GM21723 (cell line): ENCODE measurements around the gene LRRC70.

Experiments
- ATAC-seq: cut with Tn5 transposase; IDR thresholded peaks from one replicate; pipeline ENCODE4 v1.9.1; 2021; ENCODE audit warnings: mild to moderate bottlenecking, moderate library complexity; ENCODE audit not compliant: unreplicated experiment

Gene LRRC70

GRCh38 chr5:62575066-62575465 lies 3.6 kb upstream of the LRRC70 start:
- ATAC-seq: no peak

- ATAC-seq: no peak
Measured at GRCh38 chr5:62575489-62575888, 3.1 kb upstream of the LRRC70 start.

GRCh38 chr5:62576570-62577170 lies 1.9 kb upstream of the LRRC70 start:
- no peak for ATAC-seq

GRCh38 chr5:62577488-62577887 lies 1.1 kb upstream of the LRRC70 start:
- no peak for ATAC-seq

GRCh38 chr5:62579761-62580160 lies 1.1 kb downstream of the LRRC70 start:
- ATAC-seq: no peak

- ATAC-seq: no peak
Measured at GRCh38 chr5:62581836-62582597, 3.4 kb downstream of the LRRC70 start.

- ATAC-seq: no peak
Measured at GRCh38 chr5:62584391-62584790, 5.8 kb downstream of the LRRC70 start.

- no peak for ATAC-seq
Measured at GRCh38 chr5:62585306-62585705, 6.7 kb downstream of the LRRC70 start.

- no peak for ATAC-seq
Measured at GRCh38 chr5:62585751-62586150, 7.1 kb downstream of the LRRC70 start.

GRCh38 chr5:62587737-62588136 lies 9.1 kb downstream of the LRRC70 start:
- no peak for ATAC-seq

- ATAC-seq: no peak
Measured at GRCh38 chr5:62588668-62589067, 10.0 kb downstream of the LRRC70 start.

- ATAC-seq: no peak
Measured at GRCh38 chr5:62589504-62589903, 10.9 kb downstream of the LRRC70 start.

GRCh38 chr5:62590387-62590786 lies 11.8 kb downstream of the LRRC70 start:
- ATAC-seq: no peak

- ATAC-seq: no peak
Measured at GRCh38 chr5:62592558-62592957, 13.9 kb downstream of the LRRC70 start.

GRCh38 chr5:62593331-62593730 lies 14.7 kb downstream of the LRRC70 start:
- ATAC-seq: no peak

GRCh38 chr5:62594364-62594984 lies 15.9 kb downstream of the LRRC70 start:
- no peak for ATAC-seq

- ATAC-seq: no peak
Measured at GRCh38 chr5:62596096-62596495, 17.5 kb downstream of the LRRC70 start.

GRCh38 chr5:62596691-62597090 lies 18.1 kb downstream of the LRRC70 start:
- no peak for ATAC-seq

GRCh38 chr5:62597314-62597713 lies 18.7 kb downstream of the LRRC70 start:
- ATAC-seq: no peak

GRCh38 chr5:62600560-62601252 lies 22.1 kb downstream of the LRRC70 start:
- ATAC-seq: no peak

GRCh38 chr5:62603934-62604333 lies 25.3 kb downstream of the LRRC70 start:
- ATAC-seq: no peak

GRCh38 chr5:62605638-62606037 lies 27.0 kb downstream of the LRRC70 start:
- no peak for ATAC-seq
